ENCODE data around the gene TOPBP1.

- TF ChIP-seq CTCF (IDR thresholded peaks at IDR 0.05) (no peak), POLR2A (IDR thresholded peaks at IDR 0.05) (no peak)
Observed at GRCh38 chr3:133568294-133569014, 93.3 kb downstream of the TOPBP1 start.
